GM21723 (cell line): ENCODE results near the gene SLC6A3.
A peak's percentile ranks its signal among the peaks of the same experiment; 100 is the strongest.

Experiments
- ATAC-seq: cut with Tn5 transposase; IDR thresholded peaks from one replicate; pipeline ENCODE4 v1.9.1; 2021; ENCODE audit warnings: mild to moderate bottlenecking, moderate library complexity; ENCODE audit not compliant: unreplicated experiment

Gene SLC6A3

DNA sequence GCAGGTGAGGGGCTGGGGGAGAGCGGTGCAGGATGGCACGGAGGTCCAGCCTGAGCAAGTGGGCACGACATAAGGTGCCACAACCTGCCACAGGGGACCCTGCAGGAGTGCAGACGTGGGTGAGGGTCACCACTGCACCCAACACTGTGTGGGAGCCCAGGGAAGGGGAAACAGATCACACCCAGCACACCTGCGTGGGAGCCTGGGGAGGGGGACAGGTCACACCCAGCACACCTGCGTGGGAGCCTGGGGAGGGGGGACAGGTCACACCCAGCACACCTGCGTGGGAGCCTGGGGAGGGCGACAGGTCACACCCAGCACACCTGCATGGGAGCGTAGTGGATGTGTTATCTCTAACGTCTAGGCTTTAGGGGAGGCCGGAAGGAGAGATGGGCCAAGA lies 53.0 kb downstream of the SLC6A3 start:
- no peak for ATAC-seq

DNA sequence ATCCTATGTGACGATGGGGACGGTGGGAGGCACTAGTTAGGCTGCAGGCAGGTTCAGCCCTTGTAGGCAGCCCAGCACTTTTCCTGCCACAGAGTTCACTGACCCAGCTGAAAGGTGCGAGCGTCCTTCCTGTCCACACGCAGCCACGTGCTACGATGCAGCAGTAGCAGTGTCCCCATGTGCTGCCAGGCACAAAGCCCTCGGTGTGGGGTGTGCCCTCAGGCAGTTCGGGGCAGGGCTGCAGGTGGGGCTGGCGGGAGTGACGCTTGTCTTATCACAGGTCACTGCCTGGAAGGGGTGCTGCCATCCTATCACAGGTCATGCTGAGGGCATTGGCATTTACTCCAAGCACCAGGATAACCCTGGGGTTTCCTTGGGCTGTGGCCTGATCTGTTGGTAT lies 53.5 kb downstream of the SLC6A3 start:
- no peak for ATAC-seq

DNA sequence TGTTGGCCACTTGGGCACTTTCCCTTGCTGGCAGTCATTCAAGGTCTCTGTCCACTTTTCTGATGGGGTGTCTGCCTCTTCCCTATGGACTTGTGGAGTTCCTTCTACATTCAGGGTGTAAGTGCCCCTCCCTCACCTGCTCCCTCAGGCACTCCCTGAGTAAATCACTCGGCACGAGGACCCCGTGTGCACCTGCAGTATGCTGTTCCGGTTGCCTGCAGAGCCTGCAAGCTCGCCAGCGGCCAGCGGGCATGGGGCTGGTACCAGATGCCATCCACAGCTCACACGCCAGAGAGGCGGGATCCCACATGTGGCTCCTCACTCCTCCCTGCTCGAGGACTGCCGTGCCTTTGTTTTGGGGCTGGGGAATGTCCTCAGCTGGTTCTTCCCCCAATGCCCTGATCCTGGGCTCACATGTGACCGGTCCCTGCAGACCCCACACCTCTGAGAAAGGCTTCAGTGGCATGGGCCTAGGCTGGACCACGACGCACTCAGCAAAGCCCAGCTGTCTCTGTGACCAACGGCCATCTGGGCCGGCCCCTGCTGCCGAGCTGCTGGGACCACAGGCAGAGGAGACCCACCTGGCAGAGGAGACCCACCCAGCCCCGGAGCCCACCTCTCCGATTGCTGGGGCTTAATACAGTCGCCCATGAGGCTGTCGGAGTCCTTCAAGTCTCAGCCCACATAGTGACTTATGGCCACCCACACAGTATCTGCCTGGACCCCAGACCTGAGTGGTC lies 54.2 kb downstream of the SLC6A3 start:
- no peak for ATAC-seq

DNA sequence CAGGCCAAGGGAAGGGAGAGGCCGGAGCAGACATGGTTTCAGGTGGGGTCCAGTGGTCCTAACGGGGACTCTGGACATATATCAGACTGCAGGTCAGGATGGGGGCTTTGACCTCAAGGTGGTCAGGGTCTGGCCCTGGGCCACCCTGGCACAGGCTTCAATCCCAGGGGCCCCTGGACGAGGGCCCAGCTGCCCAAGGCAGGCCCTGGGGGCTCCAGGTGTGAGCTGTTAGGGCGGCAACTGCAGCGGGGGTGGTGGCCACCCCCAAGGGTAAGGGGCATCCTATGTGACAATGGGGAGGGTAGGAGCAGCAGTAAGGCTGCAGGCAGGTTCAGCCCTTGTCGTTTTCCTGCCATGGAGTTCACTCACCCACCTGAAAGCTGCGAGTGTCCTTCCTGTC lies 54.9 kb downstream of the SLC6A3 start:
- ATAC-seq, result no peak

DNA sequence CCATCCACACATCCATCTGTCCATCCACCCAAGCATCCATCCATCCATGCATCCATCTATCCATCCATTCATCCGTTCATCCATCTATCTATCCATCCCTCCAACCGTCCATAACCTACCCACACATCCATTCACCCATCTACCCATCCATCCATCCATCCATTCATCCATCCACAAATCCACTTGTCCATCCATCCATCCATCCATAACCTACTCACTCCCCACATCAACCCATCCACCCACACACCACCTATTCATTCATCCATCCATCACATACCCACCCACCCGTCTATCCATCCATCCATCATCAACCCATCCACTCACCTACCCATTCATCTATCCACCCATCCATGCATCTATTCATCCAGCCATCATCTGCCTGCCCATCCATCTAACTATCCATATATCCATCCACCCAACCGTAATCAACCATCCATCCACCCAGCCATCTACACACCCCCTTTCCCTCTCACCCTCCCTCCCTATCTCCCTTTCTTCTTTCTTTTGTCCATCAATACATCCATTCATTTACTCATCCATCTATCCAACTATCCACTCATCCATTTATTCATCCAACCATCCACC lies 56.8 kb downstream of the SLC6A3 start:
- ATAC-seq, result no peak

DNA sequence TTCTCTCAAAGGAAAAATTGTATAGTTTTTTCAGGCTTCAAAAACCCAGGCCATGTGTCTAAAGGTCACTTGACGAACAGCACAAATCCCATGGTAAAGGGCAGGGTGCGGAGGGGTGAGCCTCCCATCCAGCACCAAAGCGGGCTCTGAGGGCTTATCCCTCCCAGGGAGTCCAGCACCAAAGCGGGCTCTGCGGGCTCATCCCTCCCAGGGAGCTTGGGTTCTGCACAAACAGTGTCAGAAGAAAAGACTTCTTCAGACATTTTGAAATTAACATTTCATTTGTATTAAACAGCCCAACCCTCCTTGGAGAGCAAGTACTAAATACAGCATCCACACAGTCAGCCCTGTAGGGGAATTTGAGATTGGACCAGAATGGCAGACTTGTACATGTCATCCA lies 57.4 kb downstream of the SLC6A3 start:
- no peak for ATAC-seq

DNA sequence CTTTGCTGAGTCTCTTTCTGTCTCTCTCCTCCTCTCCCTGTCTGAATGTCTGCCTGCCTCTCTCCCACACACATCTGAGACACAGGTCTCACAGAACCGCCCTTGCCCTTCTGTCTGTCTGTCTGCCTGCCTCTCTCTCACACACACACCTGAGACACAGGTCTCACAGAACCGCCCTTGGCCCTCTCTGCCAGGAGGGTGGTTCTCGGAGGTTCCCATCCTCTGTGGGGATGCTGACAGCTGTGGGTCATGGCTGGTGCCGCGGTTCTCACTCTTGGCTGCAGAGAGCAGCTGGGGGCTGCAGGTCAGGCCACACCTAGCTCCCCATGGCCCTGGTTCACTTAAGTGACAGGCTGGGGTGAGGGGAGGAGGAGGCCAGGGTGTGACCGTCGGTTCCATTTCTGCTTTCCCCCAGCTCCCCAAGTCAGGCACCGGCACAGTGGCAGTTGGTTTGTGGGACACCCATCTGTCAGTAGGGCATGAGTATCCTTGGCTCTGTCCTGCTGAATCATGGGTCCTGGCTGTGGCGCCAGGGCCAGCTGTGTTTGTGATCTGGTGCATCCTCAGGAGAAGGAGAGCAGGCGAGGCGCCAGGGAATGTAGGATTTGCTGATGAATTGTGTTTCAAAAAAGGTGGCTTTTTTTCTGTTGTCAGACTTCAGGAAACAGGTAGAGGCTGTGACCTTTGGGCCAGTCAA lies 58.0 kb downstream of the SLC6A3 start:
- ATAC-seq, result no peak

DNA sequence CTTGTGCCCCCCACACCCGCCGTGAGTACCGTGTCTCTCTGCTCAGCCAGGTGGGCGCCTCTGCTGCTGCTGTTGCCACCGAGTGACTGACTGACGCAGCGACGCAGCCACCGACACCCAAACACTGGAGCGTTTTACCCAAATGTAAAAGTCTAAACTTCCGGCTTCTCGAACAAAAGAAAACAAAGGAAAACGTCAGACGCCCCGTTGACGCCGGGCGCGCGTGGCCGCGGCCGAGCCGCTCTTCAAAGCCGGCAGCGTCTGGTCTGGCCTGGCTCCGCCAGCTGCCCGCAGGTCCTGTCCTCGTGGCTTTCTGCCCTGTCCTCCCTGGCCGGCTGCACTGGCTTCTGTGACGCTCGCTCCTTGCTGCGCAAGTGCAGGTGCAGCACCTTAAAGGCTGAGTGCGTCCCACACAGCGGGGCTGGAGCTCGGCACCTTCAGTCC lies 58.9 kb downstream of the SLC6A3 start:
- ATAC-seq, result peak; percentile 55

DNA sequence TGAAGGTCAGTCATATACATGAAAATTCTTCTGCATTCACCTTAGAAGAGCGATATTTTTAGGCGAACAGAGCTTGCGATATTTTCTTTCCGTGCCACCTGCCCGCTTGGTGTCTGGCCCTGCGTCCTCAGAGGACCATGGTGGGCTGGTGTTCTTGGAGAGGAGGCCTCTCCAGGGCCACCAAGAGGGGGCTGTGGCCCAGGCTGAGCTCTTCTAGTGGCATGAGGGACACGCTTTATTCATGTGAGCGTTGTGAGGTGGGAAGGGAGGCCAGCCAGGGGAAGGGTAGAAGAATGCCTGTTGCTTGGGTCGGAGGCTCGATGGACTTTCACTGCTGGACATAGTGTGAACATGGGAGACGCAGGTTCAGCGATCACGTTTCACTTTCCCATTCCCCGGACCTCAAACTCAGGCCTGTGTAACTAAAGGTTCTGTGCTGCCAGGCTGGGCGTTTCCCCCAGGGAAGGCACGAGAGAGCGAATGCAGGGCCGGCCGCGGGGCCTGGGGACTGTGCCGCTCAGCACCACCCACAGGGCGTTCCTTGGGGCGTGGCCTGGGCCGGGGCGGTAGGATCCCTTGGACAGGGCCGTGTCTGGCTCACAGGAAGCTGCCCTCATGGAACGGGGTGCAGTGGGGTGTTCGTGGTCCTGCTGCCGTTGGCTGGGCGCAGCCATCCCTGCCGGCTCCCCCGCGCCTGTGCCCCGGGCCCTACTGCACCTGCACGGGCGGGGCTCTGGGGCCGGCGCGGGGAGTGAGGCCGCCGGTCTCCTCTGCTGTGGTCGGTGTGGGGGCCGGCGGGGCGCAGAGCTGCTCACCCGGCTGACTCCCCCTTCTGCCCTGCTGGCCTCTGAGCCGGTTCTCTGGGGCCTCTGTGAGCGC lies 59.6 kb downstream of the SLC6A3 start:
- ATAC-seq, result peak; percentile 95

DNA sequence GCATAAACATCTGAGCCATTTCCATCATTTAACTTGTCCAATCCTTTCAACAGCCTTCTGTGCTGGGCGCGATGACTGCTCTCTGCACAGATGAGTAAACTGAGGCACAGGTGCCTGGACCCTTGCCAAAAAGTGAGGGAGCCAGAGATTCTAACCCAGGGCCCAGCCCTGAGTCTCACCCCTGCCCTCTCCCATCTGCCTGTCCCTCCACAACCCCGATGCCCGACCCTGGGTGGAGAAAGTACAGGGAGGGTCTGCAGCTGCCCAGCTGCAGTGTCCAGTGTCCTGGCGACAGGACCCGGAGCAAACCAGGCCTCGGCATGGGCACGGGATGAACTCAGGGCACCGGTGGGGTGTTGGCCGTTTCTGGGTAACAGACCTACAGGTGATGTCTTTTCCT lies 60.7 kb downstream of the SLC6A3 start:
- ATAC-seq, result no peak

DNA sequence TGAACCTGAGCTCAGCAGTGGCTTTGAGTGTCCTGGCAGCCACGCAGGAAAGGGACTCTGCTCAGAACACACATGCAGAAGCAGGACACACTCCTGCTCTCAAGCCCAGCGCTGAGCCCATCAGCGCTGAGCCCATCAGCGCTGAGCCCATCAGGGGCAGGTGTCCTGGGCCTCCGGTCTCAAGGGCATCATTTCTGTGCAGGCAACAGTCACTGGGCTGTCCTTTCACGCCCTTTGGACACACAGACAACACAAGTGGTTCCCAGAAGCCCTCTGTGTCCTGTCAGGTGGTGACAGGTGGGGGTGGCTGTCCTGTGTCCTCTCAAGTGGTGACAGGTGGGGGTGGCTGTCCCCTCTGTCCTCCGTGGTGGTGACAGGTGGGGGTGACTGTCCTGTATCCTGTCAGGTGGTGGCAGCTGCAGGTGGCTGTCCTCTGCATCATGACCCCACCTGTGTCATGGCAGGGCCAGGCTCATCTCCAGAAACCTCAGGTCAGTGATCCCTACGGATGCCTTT lies 61.3 kb downstream of the SLC6A3 start:
- ATAC-seq, result no peak

DNA sequence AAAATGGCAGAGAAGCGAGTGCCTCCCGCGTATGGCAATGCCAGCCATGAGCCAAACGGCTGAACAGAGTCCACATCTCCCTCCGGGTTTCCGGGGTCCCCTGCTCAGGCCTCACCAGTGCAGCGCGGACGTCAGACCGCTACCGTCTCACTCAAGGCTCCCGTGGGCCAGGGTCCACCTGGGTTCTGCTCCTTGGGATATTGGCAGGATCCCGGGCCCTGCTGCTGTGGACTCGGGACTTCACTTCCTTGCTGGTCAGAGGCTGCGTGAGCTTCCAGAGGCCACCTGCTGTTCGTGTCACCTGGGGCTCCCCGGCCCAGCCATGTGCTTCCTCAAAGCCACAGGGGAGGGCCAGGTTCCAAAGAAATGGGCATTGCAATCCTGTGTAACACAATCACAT lies 61.9 kb downstream of the SLC6A3 start:
- ATAC-seq, result no peak

DNA sequence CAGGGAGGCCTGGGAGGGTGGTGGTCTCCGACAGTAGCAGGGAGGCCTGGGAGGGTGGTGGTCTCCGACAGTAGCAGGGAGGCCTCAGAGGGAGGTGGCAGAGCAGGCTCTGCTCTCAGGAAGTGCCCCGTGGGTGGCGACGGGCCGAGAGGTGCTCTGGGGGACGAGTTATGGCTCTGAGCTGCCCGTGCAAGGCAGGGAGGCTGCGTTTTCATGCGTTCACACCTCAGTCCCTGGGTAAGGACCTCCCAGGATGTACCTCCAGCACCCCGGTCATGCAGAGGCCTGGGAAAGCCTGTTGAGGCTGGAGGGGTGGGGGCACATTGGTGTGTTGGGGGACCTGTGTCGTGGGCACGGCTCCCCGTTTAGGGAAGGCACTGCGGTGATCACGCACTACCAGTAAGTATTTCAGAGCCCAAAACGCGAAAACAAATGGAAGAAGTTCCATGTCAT lies 63.0 kb downstream of the SLC6A3 start:
- no peak for ATAC-seq

DNA sequence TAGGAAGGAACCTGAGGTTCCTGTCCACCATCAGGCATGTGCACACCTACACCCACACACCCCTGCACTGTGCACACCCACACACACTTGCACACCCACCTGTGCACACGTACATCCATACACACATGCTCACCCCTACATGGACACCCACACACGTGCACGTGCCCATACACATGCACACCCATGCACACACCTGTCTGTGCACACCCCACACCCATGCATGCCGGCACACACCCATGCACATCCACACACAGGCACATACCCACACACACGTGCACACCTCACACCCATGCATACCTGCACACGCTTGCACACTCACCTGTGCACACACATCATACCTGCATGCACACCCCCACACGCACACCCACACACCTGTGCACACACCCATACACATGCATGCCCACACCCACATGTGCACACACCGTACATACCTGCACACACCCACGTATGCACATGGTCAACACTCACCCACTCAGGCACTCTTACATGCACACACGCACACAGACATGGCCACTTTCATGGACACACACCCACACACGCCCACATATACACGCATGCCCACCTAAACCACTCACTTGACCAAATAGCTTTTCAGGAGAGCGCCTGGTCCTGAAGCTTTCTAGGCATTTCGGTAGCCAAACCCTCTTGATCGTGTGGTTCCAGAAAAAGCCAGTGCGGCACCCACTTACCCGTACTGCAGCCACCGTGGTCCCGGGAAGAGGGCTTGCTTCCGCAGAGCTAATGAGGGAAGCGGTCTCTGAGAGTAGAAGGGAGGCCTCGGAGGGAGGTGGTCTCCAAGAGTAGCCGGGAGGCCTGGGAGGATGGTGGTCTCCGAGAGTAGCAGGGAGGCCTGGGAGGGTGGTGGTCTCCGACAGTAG lies 63.6 kb downstream of the SLC6A3 start:
- ATAC-seq, result no peak

DNA sequence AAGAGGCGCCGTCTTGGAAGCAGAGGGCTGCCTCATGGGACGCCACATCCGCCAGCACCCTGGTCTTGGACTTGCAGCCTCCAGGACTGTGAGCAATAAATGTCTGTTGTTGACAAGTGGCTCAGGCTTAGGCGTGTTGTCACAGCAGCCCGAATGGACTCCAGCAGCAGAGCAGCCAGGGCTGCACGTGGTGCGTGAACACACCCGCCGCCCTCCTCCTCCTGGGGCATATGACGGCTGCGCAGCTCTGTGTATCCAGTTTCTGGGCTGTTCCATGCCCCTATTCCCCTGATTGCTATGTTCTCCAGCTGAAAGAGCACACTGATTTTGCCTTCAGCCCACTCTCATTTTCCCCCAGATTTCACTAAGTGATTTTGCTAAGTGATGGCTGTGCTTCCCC lies 64.3 kb downstream of the SLC6A3 start:
- no peak for ATAC-seq

DNA sequence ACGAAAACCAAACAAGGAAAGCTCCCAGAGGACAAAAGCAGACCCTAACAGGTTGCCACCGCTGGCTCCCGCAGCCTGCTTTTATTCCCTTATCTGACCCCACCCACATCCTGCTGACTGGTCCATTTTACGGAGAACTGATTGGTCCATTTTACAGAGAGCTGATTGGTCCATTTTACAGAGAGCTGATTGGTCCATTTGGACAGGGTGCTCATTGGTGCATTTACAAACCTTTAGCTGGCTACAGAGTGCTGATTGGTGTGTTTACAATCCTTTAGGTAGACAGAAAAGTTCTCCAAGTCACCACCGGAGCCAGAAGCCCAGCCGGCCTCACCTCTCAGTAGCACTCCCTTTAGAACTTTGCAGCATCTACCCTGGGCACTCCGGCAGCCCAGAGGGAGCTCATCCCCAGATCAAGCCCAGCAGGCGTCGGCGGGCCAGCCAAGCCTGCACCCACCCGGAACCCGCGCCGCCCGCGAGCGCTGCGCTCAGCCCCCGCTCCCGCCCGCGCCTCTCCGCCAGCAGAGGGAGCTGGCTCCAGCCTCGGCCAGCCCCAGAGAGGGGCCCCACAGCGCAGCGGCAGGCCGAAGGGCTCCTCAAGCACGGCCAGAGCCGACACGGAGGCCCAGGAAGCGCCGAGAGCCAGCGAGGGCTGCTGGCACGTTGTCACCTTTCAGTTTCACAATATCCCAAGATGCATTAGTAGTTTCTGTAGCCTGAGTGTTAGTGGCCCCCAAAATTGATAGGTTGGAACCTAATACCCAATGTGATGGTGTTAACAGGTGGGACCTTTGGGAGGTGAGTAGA lies 65.0 kb downstream of the SLC6A3 start:
- ATAC-seq, result peak; percentile 86

DNA sequence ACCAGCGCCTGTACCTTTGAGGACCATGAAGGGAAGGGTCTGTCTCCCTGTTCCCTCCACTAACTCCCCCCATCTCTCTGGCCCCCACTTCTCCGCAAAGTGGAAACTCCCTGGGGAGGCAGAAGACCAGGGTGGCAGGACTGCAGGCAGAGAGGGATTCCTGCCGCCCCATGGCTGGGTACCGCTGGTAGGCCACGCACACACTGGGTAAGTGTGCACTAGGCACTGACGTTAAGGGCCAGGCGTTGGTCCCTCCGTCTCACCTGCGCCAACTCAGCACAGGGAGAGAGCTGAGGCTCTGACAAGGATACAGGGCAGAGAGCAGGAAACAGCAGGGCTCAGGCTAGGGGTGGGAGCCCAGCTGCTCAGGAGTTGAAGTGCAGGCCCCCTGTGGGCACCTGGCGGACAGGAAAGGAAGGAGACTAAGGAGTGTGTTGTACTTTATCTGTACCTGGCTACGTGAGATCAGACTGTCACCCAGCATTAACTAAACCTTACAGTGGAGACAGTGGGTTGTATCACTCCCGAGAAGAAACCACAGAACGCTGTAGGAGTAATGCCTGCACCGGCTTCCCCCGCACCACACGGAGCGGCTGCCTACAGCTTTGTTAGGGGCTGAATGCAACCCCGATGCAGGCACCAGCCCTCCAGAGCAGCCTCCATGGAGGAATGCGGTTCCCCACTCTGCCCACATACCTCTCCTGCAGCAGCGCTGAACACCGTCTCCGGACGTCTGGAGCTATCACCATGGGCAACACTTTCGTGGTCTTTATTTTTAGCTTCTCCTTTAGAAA lies 66.2 kb downstream of the SLC6A3 start:
- no peak for ATAC-seq

DNA sequence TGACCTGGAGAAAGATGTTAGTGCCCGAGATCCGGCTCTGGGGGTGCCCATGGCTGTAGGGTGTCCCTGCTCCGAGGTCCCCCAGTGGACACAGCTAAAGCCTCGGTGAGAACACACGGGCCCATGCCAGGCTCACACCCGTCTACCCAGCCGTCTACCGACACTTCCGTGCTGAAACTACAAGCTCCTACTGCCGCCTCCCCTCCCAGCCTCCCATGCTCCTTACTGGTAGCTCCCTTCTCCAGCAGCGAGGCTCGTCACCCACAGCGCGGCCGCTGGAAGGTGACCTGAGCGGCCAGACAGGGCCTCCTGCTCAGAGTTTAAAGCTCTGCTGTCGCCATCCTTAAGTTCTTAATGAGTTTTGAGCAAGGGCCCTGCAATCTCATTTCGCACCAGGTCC lies 67.1 kb downstream of the SLC6A3 start:
- ATAC-seq, result no peak
